SK-N-SH (cell line): ENCODE data around the gene RABAC1. TPM values are rescaled to one million over a fixed set of nuclear protein-coding genes. Genes with fewer than 3 reads are reported as not detected.
A peak's percentile ranks its signal among the peaks of the same experiment; 100 is the strongest.

Experiments used
- CTCF ChIA-PET: fragments of 300-600, 350-600 bp; formaldehyde crosslinking; extraction: SDS; loops from one replicate; lab custom pipeline; 2021; lab: Yijun Ruan, JAX
- POLR2A ChIA-PET: fragments of 350-600 bp; sonication (Branson Sonifier 250); formaldehyde crosslinking; extraction: SDS; loops from one replicate; lab custom pipeline; 2020; ENCODE audit warnings: antibody characterized with exemption, inconsistent platforms; lab: Yijun Ruan, JAX
- DNase-seq: peaks from one replicate; pipeline ENCODE4 v3.0.0; 2012
- H2AFZ ChIP-seq: fragments of 200-600 bp; sonication (generic); 2 replicates; pipeline ENCODE4 v1.8.1; 2016; ENCODE audit warnings: antibody characterized with exemption, mild to moderate bottlenecking, low read depth
- H3F3A ChIP-seq: fragments of 200-600 bp; sonication (generic); replicated peaks from 2 replicates; pipeline ENCODE3; 2016; ENCODE audit warnings: antibody characterized with exemption, mild to moderate bottlenecking; ENCODE audit not compliant: insufficient read depth
- H3K27ac ChIP-seq, 2 experiments: fragments of 200-500 bp in 1 of 2; fragments of 200-600 bp in 1 of 2; sonication (Bioruptor generic) in 1 of 2; sonication (generic), shearing (Covaris generic) in 1 of 2; 2 replicates each; pipeline versions ENCODE4 v1.5.1 to v1.6.1; 2014 to 2016; ENCODE audit warnings: low read depth in 2 of 2, inconsistent platforms in 1 of 2, low read length in 1 of 2, mild to moderate bottlenecking in 1 of 2, mixed read lengths in 1 of 2
- H3K27me3 ChIP-seq: fragments of 200-600 bp; sonication (generic), shearing (Covaris generic); 2 replicates; pipeline ENCODE4 v1.6.1; 2016; ENCODE audit warnings: mixed run types; ENCODE audit not compliant: insufficient read depth
- H3K36me3 ChIP-seq, 2 experiments: fragments of 200-500 bp in 1 of 2; fragments of 200-600 bp in 1 of 2; sonication (Bioruptor generic) in 1 of 2; sonication (generic) in 1 of 2; replicated peaks in 1 of 2; 2 replicates each; pipeline versions ENCODE3 to v1.5.1; 2014 to 2016; ENCODE audit warnings: low read length in 1 of 2, mild to moderate bottlenecking in 1 of 2; ENCODE audit not compliant: insufficient read depth in 2 of 2, control insufficient read depth in 1 of 2
- H3K4me1 ChIP-seq, 2 experiments: fragments of 200-500 bp in 1 of 2; fragments of 200-600 bp in 1 of 2; sonication (Bioruptor generic) in 1 of 2; sonication (generic), shearing (Covaris generic) in 1 of 2; 2 replicates each; pipeline versions ENCODE4 v1.5.1 to v1.6.1; 2014 to 2016; ENCODE audit warnings: low read depth in 1 of 2, low read length in 1 of 2, mixed run types in 1 of 2; ENCODE audit not compliant: insufficient read depth in 2 of 2, control insufficient read depth in 1 of 2
- H3K4me2 ChIP-seq: fragments of 200-600 bp; sonication (generic), shearing (Covaris generic); 2 replicates; pipeline ENCODE4 v1.6.1; 2017; ENCODE audit warnings: mixed run types
- H3K4me3 ChIP-seq, 2 experiments: fragments of 200-500 bp in 1 of 2; fragments of 200-600 bp in 1 of 2; sonication (Bioruptor generic) in 1 of 2; sonication (generic), shearing (Covaris generic) in 1 of 2; 2 replicates each; pipeline versions ENCODE4 v1.5.1 to v1.8.1; 2014 to 2016; ENCODE audit warnings: low read depth in 2 of 2, inconsistent platforms in 1 of 2, low read length in 1 of 2, mild to moderate bottlenecking in 1 of 2, mixed read lengths in 1 of 2, moderate library complexity in 1 of 2
- H3K79me2 ChIP-seq: fragments of 200-600 bp; sonication (generic); 2 replicates; pipeline ENCODE4 v1.8.1; 2017; ENCODE audit warnings: mild to moderate bottlenecking; ENCODE audit not compliant: insufficient read depth
- H3K9ac ChIP-seq: fragments of 200-600 bp; sonication (generic); 2 replicates; pipeline ENCODE4 v1.6.1; 2017; ENCODE audit warnings: mixed run types
- H3K9me2 ChIP-seq: fragments of 200-600 bp; sonication (generic); 2 replicates; pipeline ENCODE4 v1.6.1; 2017; ENCODE audit warnings: mixed run types
- H3K9me3 ChIP-seq: fragments of 200-600 bp; sonication (generic); 2 replicates; pipeline ENCODE4 v1.6.1; 2017; ENCODE audit warnings: mixed run types, mild to moderate bottlenecking, moderate library complexity
- H4K20me1 ChIP-seq: fragments of 200-600 bp; sonication (generic); 2 replicates; pipeline ENCODE4 v1.6.1; 2017; ENCODE audit warnings: mild to moderate bottlenecking, mixed run types; ENCODE audit not compliant: insufficient read depth
- CHD2 ChIP-seq: fragments of 150-350 bp; IDR thresholded peaks from 2 replicates; pipeline ENCODE4 v1.6.1; 2018; ENCODE audit warnings: low read length; ENCODE audit not compliant: partially characterized antibody
- ELF1 ChIP-seq: IDR thresholded peaks from 2 replicates; pipeline ENCODE4 v1.4.0; 2012
- EP300 ChIP-seq, 2 experiments: IDR thresholded peaks; 2 replicates each; pipeline versions ENCODE4 v1.4.0 to v1.6.1; 2012; ENCODE audit warnings: borderline replicate concordance in 1 of 2, low read depth in 1 of 2, low read length in 1 of 2
- EZH2phosphoT487 ChIP-seq: fragments of 200-600 bp; sonication (generic); IDR thresholded peaks from 2 replicates; pipeline ENCODE4 v1.6.1; 2017; ENCODE audit warnings: low read depth, mixed run types, mild to moderate bottlenecking, antibody characterized with exemption, moderate library complexity, borderline replicate concordance
- FOXM1 ChIP-seq: IDR thresholded peaks from 2 replicates; pipeline ENCODE4 v1.4.0; 2012; ENCODE audit warnings: low read depth, mild to moderate bottlenecking
- GABPA ChIP-seq: IDR thresholded peaks from 2 replicates; pipeline ENCODE4 v1.4.0; 2012; ENCODE audit warnings: low read depth, mild to moderate bottlenecking
- GATA2 ChIP-seq: sonication (generic); formaldehyde crosslinking; IDR thresholded peaks from 2 replicates; pipeline ENCODE4 v1.5.0; 2020; ENCODE audit warnings: mild to moderate bottlenecking, missing genetic modification reagents
- JUND ChIP-seq: IDR thresholded peaks from 2 replicates; pipeline ENCODE4 v1.4.0; 2012
- RAD21 ChIP-seq: IDR thresholded peaks from 2 replicates; pipeline ENCODE4 v1.6.1; 2012; ENCODE audit warnings: mild to moderate bottlenecking, low read length
- RCOR1 ChIP-seq: fragments of 150-350 bp; IDR thresholded peaks from 2 replicates; pipeline ENCODE4 v1.6.1; 2017; ENCODE audit warnings: antibody characterized with exemption, low read length
- REST ChIP-seq: IDR thresholded peaks from 2 replicates; pipeline ENCODE4 v1.6.1; 2012; ENCODE audit warnings: mild to moderate bottlenecking, low read depth, low read length, moderate library complexity
- RXRA ChIP-seq: IDR thresholded peaks from 2 replicates; pipeline ENCODE4 v1.4.0; 2012; ENCODE audit warnings: low read depth, mild to moderate bottlenecking, borderline replicate concordance
- SIN3A ChIP-seq: IDR thresholded peaks from 2 replicates; pipeline ENCODE4 v1.6.1; 2012; ENCODE audit warnings: low read depth, mild to moderate bottlenecking, low read length, moderate library complexity, borderline replicate concordance
- TAF1 ChIP-seq: IDR thresholded peaks from 2 replicates; pipeline ENCODE4 v1.6.1; 2012; ENCODE audit warnings: low read depth, mild to moderate bottlenecking, low read length, moderate library complexity, borderline replicate concordance
- TCF12 ChIP-seq: IDR thresholded peaks from 2 replicates; pipeline ENCODE4 v1.4.0; 2012
- TEAD4 ChIP-seq: IDR thresholded peaks from 2 replicates; pipeline ENCODE4 v1.4.0; 2012; ENCODE audit warnings: mild to moderate bottlenecking, borderline replicate concordance; ENCODE audit not compliant: insufficient read depth
- USF1 ChIP-seq: IDR thresholded peaks from 2 replicates; pipeline ENCODE4 v1.4.0; 2012; ENCODE audit warnings: low read depth, borderline replicate concordance
- YY1 ChIP-seq: IDR thresholded peaks from 2 replicates; pipeline ENCODE4 v1.4.0; 2012; ENCODE audit warnings: low read depth, mild to moderate bottlenecking
- WGBS: methylation state at CpG from one replicate; pipeline ENCODE4 v1.1.6; 2017; ENCODE audit warnings: low lambda C conversion rate; 5-methylcytosine and 5-hydroxymethylcytosine counted together
- polyA plus RNA-seq, 3 experiments: library from polyadenylated mRNA; depleted of rRNA; stranded (reverse); fragments of >200 nt; gene quantifications; 2 replicates each; pipeline ENCODE4 v1.2.3, GENCODE V29; 2012
- TF ChIP-seq, protein P1 (sequence below): fragments of 200-600 bp; sonication (generic); IDR thresholded peaks from 2 replicates; pipeline ENCODE4 v1.6.1; 2017; ENCODE audit warnings: antibody characterized with exemption, mild to moderate bottlenecking, moderate library complexity
- TF ChIP-seq, protein P2 (sequence below): fragments of 150-350 bp; IDR thresholded peaks from 2 replicates; pipeline ENCODE4 v1.6.1; 2016; ENCODE audit warnings: mild to moderate bottlenecking, low read depth, low read length

The RABAC1 gene
- polyA plus RNA-seq, 1 of the 3 experiments (the other 2 are of a cell fraction): 287 TPM

GRCh38 chr19:41957161-41957837 is 1.8 kb downstream of the RABAC1 start:
- Histone ChIP-seq H3K27me3 (no peaks in the 10 kb centered on the region), H2AFZ (no peak overlapping the region), H4K20me1 (0 out of 2 replicates have a peak, but pooled peaks cover 4% of the 10 kb centered on the region), H3K9ac (peak overlapping the region; percentile 22; the same call in 1 of the 2 replicates), H3K4me2 (peak overlapping the region; percentile 100), H3K4me3 (peak overlapping the region in 1 of 2 experiments; percentile 89; a peak in 2 of 4 replicates), H3K27ac (no peak overlapping the region), H3K4me1 (peaks cover 6 to 10% of the 10 kb centered on the region in 2 experiments; a peak in 2 of 4 replicates), H3K36me3 (peaks cover 0 to 11% of the 10 kb centered on the region in 2 experiments), H3K9me3 (no peaks in the 10 kb centered on the region), H3K79me2 (no peaks in the 10 kb centered on the region), H3F3A (no peaks in the 10 kb centered on the region), H3K9me2 (no peaks in the 10 kb centered on the region)
- ChIA-PET CTCF (interaction anchor here (0.9 to 4.0 kb wide), 18 partner anchors 10 to 164 kb away, joined by 3 to 38 read pairs (median 4); partner anchors contain the start of gene RPS19), POLR2A (interaction anchor here (0.7 to 1.4 kb wide), 4 partner anchors 39 to 96 kb away, joined by 3 to 4 read pairs (median 4); no protein-coding TSS in a partner anchor)
- 89% methylated on average over 8 of the region's 11 CpGs for WGBS
- TF ChIP-seq, protein P1, sequence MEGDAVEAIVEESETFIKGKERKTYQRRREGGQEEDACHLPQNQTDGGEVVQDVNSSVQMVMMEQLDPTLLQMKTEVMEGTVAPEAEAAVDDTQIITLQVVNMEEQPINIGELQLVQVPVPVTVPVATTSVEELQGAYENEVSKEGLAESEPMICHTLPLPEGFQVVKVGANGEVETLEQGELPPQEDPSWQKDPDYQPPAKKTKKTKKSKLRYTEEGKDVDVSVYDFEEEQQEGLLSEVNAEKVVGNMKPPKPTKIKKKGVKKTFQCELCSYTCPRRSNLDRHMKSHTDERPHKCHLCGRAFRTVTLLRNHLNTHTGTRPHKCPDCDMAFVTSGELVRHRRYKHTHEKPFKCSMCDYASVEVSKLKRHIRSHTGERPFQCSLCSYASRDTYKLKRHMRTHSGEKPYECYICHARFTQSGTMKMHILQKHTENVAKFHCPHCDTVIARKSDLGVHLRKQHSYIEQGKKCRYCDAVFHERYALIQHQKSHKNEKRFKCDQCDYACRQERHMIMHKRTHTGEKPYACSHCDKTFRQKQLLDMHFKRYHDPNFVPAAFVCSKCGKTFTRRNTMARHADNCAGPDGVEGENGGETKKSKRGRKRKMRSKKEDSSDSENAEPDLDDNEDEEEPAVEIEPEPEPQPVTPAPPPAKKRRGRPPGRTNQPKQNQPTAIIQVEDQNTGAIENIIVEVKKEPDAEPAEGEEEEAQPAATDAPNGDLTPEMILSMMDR: no peak
- TF ChIP-seq TAF1 (no peak), REST (no peak), CHD2 (no peak), JUND (no peak), RAD21 (no peak), RCOR1 (no peak), EZH2phosphoT487 (no peak), RXRA (no peak), TCF12 (no peak), GABPA (no peak), ELF1 (no peak), USF1 (no peak), TEAD4 (no peak), FOXM1 (no peak), YY1 (no peak), GATA2 (CRISPR knock-in tag) (no peak), SIN3A (no peak), EP300 (IDR thresholded peaks at IDR 0.05; ENCODE audit: borderline replicate concordance in 1 of 2, low read depth in 1 of 2, low read length in 1 of 2) (no peak)
- TF ChIP-seq, protein P2, sequence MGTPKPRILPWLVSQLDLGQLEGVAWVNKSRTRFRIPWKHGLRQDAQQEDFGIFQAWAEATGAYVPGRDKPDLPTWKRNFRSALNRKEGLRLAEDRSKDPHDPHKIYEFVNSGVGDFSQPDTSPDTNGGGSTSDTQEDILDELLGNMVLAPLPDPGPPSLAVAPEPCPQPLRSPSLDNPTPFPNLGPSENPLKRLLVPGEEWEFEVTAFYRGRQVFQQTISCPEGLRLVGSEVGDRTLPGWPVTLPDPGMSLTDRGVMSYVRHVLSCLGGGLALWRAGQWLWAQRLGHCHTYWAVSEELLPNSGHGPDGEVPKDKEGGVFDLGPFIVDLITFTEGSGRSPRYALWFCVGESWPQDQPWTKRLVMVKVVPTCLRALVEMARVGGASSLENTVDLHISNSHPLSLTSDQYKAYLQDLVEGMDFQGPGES: no peak
- no peak for DNase-seq
